ENCODE measurements around the gene UBR3.
"Not testable (repeated sequence)": the region's sequence is repeated elsewhere in the genome, so short reads cannot be mapped to it uniquely, and the experiment has no call there.

The UBR3 gene

GRCh38 chr2:170101789-170102188 is 274.5 kb downstream of the UBR3 start:
- H3K27ac Mint-ChIP-seq = no peak overlapping the region
- H3K4me3 Mint-ChIP-seq = no peak overlapping the region
- CTCF ChIA-PET = no interaction called here
- no peaks in the 10 kb centered on the region for H3K36me3 Mint-ChIP-seq
- no peaks in the 10 kb centered on the region for H3K9me3 Mint-ChIP-seq
- no peak for DNase-seq
- no peaks in the 10 kb centered on the region for H3K4me1 Mint-ChIP-seq
- peaks cover 8% of the 10 kb centered on the region for H3K27me3 Mint-ChIP-seq

- Mint-ChIP-seq H3K36me3 (no peaks in the 10 kb centered on the region), H3K4me1 (no peaks in the 10 kb centered on the region), H3K27me3 (peaks cover 8% of the 10 kb centered on the region), H3K4me3 (no peak overlapping the region), H3K9me3 (no peaks in the 10 kb centered on the region), H3K27ac (no peak overlapping the region)
- DNase-seq = no peak
- CTCF ChIA-PET = no interaction called here
These were observed 279.0 kb downstream of the UBR3 start for GRCh38 chr2:170106102-170106840.

GRCh38 chr2:170113168-170113894 is 286.1 kb downstream of the UBR3 start:
- no peaks in the 10 kb centered on the region for H3K36me3 Mint-ChIP-seq
- no peaks in the 10 kb centered on the region for H3K4me1 Mint-ChIP-seq
- CTCF ChIA-PET = no interaction called here

GRCh38 chr2:170115501-170116229 is 288.4 kb downstream of the UBR3 start:
- H3K4me1 Mint-ChIP-seq = no peaks in the 10 kb centered on the region
- no peaks in the 10 kb centered on the region for H3K36me3 Mint-ChIP-seq
- H3K27me3 Mint-ChIP-seq = peaks cover 4% of the 10 kb centered on the region
- CTCF ChIA-PET = no interaction called here
- no peak overlapping the region for H3K27ac Mint-ChIP-seq
- DNase-seq = no peak
- H3K9me3 Mint-ChIP-seq = no peaks in the 10 kb centered on the region
- no peak overlapping the region for H3K4me3 Mint-ChIP-seq

More at GRCh38 chr2:170113168-170113894, 286.1 kb downstream of the UBR3 start:
- Mint-ChIP-seq H3K27ac (no peak overlapping the region), H3K27me3 (peaks cover 5% of the 10 kb centered on the region), H3K4me3 (no peak overlapping the region), H3K9me3 (no peaks in the 10 kb centered on the region)
- DNase-seq = no peak

DNA sequence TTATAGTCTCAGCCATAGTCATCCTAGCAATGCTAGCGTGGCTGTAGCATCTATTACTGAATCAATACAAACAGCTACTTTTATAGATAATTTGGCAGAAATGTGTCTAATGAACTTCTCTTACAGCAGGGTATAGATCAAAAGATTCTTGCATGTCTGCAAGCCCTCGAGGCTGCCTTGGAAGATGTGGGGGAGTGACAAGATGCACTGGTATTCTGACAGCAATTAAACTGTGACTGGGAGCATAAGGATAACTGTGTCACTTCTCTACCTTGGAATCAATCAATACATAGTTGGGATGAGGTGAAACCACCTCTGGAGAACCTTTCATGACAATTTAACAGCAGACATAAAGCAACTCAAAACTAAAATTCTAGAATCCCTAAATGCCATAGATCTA is 291.4 kb downstream of the UBR3 start:
- H3K4me1 Mint-ChIP-seq = no peaks in the 10 kb centered on the region
- no peaks in the 10 kb centered on the region for H3K36me3 Mint-ChIP-seq
- H3K4me3 Mint-ChIP-seq = no peak overlapping the region
- H3K27me3 Mint-ChIP-seq = peaks cover 15% of the 10 kb centered on the region
- no peak for DNase-seq
- CTCF ChIA-PET = no interaction called here
- H3K27ac Mint-ChIP-seq = no peak overlapping the region
- no peaks in the 10 kb centered on the region for H3K9me3 Mint-ChIP-seq

DNA sequence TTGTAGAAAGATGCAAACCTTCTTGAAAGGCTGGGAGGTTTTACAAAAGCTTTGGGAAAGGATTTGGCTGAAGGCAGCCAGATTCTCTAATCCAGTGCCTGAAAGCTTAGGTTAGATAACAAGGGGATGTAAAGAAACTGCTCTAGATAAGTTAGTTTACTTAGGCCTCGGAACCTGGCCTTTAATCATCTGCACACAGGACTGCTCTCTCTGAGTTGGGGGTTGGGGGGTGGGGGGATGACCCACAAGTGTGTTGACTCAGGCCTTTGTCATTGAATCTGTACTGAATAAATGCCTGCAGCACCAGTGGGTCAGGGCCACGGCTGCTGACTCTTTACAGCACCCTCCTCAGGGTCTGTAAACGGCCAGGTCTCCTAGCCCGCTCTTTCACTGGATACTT is 292.1 kb downstream of the UBR3 start:
- CTCF ChIA-PET, H3K36me3 Mint-ChIP-seq, H3K27ac Mint-ChIP-seq, H3K9me3 Mint-ChIP-seq, H3K4me1 Mint-ChIP-seq, H3K4me3 Mint-ChIP-seq, DNase-seq: not testable (repeated sequence)
- peaks cover 15% of the 10 kb centered on the region for H3K27me3 Mint-ChIP-seq

- CTCF ChIA-PET = no interaction called here
- DNase-seq = no peak
- H3K36me3 Mint-ChIP-seq = no peaks in the 10 kb centered on the region
- peaks cover 28% of the 10 kb centered on the region for H3K27me3 Mint-ChIP-seq
- H3K4me3 Mint-ChIP-seq = no peak overlapping the region
- H3K4me1 Mint-ChIP-seq = peaks cover 8% of the 10 kb centered on the region
- no peak overlapping the region for H3K27ac Mint-ChIP-seq
- H3K9me3 Mint-ChIP-seq = no peaks in the 10 kb centered on the region
These were observed 294.4 kb downstream of the UBR3 start for GRCh38 chr2:170121689-170122088.

DNA sequence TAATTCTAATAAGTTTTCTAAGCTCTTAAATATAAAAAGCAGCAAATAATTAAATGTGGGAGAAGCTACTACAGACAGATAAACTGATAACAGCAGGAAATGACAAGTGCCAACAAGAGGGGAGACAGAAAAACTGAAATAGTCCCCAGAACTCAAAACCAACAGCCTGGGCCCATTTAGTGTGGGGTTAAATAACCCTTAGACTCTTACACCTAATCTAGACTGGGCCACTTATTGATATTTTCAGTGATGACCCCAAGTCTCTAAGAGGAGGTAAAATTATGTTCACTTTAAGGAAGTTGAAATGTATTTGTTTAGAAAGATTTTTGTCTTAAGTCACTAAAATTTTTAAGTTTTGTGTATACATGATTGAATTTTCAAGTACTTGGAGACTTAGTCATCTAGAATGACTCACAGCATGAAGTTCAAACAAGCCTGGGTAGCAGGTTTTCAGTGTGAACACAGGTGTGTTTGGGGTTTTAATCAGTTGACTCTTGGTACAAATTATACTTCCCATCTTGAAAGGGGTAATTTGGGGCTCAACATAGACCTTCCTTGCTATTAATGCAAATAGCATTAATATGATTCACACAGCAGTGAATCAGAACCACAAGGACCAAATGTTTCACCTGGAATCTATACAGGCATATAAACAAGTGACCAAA is 295.8 kb downstream of the UBR3 start:
- H3K9me3 Mint-ChIP-seq = no peaks in the 10 kb centered on the region
- no peaks in the 10 kb centered on the region for H3K36me3 Mint-ChIP-seq
- CTCF ChIA-PET = no interaction called here
- peaks cover 8% of the 10 kb centered on the region for H3K4me1 Mint-ChIP-seq
- H3K27ac Mint-ChIP-seq = no peak overlapping the region
- no peak overlapping the region for H3K4me3 Mint-ChIP-seq
- no peak for DNase-seq
- H3K27me3 Mint-ChIP-seq = peaks cover 28% of the 10 kb centered on the region

- H3K27me3 Mint-ChIP-seq = peaks cover 30% of the 10 kb centered on the region
- no peaks in the 10 kb centered on the region for H3K36me3 Mint-ChIP-seq
- no peak overlapping the region for H3K4me3 Mint-ChIP-seq
- H3K4me1 Mint-ChIP-seq = peaks cover 8% of the 10 kb centered on the region
- DNase-seq = no peak
- no peak overlapping the region for H3K27ac Mint-ChIP-seq
- H3K9me3 Mint-ChIP-seq = no peaks in the 10 kb centered on the region
- CTCF ChIA-PET = no interaction called here
These were observed 296.3 kb downstream of the UBR3 start for GRCh38 chr2:170123593-170123992.

DNA sequence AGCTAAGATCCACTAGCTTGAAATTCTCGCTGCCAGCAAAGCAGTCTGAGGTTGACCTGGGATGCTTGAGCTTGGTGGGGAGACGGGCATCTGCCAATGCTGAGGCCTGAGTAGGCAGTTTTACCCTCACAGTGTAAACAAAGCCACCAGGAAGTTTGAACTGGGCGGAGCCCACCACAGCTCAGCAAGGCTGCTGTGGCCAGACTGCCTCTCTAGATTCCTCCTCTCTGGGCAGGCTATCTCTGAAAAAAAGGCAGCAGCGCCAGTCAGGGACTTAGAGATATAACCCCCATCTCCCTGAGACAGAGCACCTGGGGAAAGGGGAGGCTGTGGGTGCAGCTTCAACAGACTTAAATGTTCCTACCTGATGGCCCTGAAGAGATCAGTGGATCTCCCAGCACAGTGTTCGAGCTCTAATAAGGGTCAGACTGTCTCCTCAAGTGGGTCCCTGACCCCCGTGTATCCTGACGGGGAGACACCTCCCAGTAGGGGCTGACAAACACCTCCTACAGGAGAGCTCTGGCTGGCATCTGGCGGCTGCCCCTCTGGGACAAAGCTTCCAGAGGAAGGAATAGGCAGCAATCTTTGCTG is 299.0 kb downstream of the UBR3 start:
- H3K27me3 Mint-ChIP-seq = peaks cover 28% of the 10 kb centered on the region
- H3K9me3 Mint-ChIP-seq, H3K27ac Mint-ChIP-seq, H3K4me3 Mint-ChIP-seq, DNase-seq, H3K36me3 Mint-ChIP-seq, H3K4me1 Mint-ChIP-seq, CTCF ChIA-PET: not testable (repeated sequence)

All from activated naive CD4-positive, alpha-beta T cell treated with anti-CD3 and anti-CD28 coated beads, Interleukin-2, amount 10 ng/mL, durations not matched to agents 7 days and 5 days (primary cell).